ENCODE results near the gene OXLD1. TPM values are rescaled to one million over a fixed set of nuclear protein-coding genes. Genes with fewer than 3 reads are reported as not detected.

The OXLD1 gene
- 48.1 and 48.8 TPM in 2 replicates for total RNA-seq

GRCh38 chr17:81666342-81667191 lies at the start of gene OXLD1, which contains the start of gene CCDC137:
Gene OXLD1, minus strand, starts transcription at chr17:81666605. Its CDS starts 28 bp downstream, at chr17:81666577.
Gene CCDC137, plus strand, starts transcription at chr17:81666737. Its CDS starts 30 bp downstream, at chr17:81666767.
- intact Hi-C loops (cut with micrococcal nuclease): loop anchor here (1.0 kb wide), 4 partner anchors 17 to 46 kb away; partner anchors contain the start of genes ARL16, MRPL12, NPLOC4 and SLC25A10

GRCh38 chr17:81715107-81715871 lies 48.9 kb upstream of the OXLD1 start:
- intact Hi-C loops (cut with micrococcal nuclease): no loop called here

DNA sequence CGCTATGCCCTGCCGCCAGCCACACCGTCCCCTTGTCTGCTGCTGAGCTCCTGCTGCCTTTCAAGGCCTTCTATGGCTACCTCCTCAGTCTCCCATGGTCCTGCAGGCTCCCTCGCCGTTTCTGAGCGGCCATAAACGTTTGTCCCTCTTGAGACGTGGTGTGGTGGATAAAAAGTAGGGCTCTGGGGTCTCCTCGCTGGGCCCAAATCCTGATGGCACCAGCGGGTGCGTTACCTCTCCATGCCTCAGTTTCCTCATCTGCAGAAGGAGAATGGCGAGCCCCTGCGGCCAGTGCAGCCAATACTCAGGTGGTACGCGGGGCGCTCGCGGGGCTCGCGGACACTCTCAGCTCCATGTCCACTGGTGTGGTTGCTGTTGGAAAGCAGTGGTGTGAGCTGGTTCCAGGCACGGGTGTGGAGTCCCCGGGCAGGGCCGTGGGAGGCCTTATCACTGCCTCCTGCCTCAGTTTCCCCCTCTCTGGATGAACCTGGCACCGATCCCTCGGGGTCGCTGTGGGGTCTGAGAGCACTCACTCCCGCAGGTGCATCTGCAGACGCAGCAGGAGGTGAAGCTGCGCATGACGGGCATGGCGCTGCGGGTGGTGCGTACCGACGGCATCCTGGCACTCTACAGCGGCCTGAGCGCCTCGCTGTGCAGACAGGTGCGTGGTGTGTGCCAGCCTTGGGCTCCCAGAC lies 48.2 kb upstream of the OXLD1 start:
- intact Hi-C loops (cut with micrococcal nuclease): no loop called here

DNA sequence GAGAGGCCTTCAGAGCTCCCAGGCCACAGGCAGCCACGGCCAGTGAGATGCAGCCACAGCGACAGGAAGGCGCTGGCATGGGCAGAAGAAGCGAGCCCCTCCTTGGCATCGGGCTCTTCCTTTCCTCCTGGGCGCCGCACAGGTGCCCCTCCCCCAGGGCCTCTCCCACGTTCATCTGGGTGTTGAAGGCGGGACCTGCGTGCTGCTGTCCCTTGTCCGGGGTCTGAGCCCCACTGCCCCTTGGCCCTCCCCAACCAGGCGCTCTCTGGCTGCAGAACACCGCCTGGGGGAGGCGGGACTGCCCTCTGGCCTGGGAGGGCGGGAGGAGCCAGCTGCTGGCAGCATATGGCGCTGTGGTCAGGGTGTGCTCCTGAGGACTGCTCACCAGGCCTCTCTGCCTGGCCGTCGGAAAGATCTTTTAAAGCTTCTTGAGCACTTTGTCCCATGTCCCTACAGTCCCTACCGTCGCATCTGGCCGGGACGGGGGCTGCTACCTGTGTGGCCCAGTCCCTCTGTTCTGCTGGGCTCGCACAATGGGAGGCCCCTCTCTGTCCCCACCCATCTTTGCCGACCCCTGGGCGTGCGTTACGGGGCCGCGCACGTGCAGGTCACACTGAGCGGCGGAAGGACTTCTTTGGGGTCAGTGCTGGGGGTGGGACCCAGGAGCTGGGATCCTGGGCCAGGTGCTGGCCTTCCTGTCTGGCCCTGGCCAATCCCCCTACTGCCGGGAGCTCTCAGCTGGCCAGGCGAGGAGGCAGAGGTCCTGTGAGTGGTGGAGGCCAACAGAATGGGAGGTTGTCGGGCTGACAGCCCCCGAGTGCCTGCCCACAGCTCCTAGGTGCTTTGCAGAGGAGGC lies 47.4 kb upstream of the OXLD1 start:
- intact Hi-C loops (cut with micrococcal nuclease): no loop called here

GRCh38 chr17:81713004-81713555 lies 46.7 kb upstream of the OXLD1 start:
- intact Hi-C loops (cut with micrococcal nuclease): no loop called here

- intact Hi-C loops (cut with micrococcal nuclease): loop anchor here (1.0 kb wide), 3 partner anchors 9 to 148 kb away; partner anchors contain the start of genes CCDC137, MRPL12, OXLD1 and P4HB
Observed at GRCh38 chr17:81712468-81713003, 46.1 kb upstream of the OXLD1 start.

- intact Hi-C loops (cut with micrococcal nuclease): loop anchor here (1.0 kb wide), 3 partner anchors 9 to 148 kb away; partner anchors contain the start of genes CCDC137, MRPL12, OXLD1 and P4HB
Observed at GRCh38 chr17:81711814-81712467, 45.5 kb upstream of the OXLD1 start, which contains the start of gene SLC25A10. Gene SLC25A10, plus strand, starts transcription at chr17:81712284. Its CDS starts 143 bp downstream, at chr17:81712427.

GRCh38 chr17:81710514-81711308 lies 44.3 kb upstream of the OXLD1 start:
- intact Hi-C loops (cut with micrococcal nuclease): no loop called here

GRCh38 chr17:81708739-81709185 lies 42.4 kb upstream of the OXLD1 start:
- intact Hi-C loops (cut with micrococcal nuclease): no loop called here

- intact Hi-C loops (cut with micrococcal nuclease): no loop called here
Observed at GRCh38 chr17:81707725-81708646, 41.6 kb upstream of the OXLD1 start.

GRCh38 chr17:81706757-81707624 lies 40.6 kb upstream of the OXLD1 start:
- intact Hi-C loops (cut with micrococcal nuclease): no loop called here

DNA sequence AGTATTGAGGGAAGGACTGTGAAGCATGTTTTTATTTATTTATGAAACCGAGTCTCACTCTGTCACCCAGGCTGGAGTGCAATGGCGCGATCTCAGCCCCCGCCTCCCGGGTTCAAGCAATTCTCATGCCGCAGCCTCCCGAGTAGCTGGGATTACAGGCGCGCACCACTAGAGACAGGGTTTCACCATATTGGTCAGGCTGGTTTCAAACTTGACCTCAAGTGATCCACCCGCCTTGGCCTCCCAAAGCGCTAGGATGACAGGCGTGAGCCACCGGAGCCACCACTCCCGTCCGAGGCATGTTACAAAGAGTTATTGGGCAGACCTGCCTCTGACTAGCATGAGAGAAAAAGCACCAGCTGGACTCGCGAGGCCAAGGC lies 39.8 kb upstream of the OXLD1 start:
- intact Hi-C loops (cut with micrococcal nuclease): no loop called here

- intact Hi-C loops (cut with micrococcal nuclease): no loop called here
Observed at GRCh38 chr17:81705518-81706231, 39.3 kb upstream of the OXLD1 start.

GRCh38 chr17:81703747-81704654 lies 37.6 kb upstream of the OXLD1 start:
- intact Hi-C loops (cut with micrococcal nuclease): loop anchor here (1.0 to 5.0 kb wide), 6 partner anchors 8 to 192 kb away; partner anchors contain the start of genes ACTG1, ARL16, CCDC137 and OXLD1

All from T-helper 1 cell treated with Interleukin-12 subunit alpha and Interleukin-12 subunit beta and Interleukin-4 antibody, amounts not matched to agents 30 ng/mL and 1 ng/mL, for 36 hours (primary cell).